ENCODE data around the gene NXNL2.

GRCh38 chr9:88534456-88535225 is at the start of gene NXNL2:
- TF ChIP-seq CTCF (IDR thresholded peaks at IDR 0.05) (no peak), CREM (CRISPR knock-in tag; IDR thresholded peaks at IDR 0.05) (no peak), NR2C2 (CRISPR knock-in tag; IDR thresholded peaks at IDR 0.05) (no peak), IRF1 (CRISPR knock-in tag; IDR thresholded peaks at IDR 0.05) (no peak), JUN (CRISPR knock-in tag; IDR thresholded peaks at IDR 0.05) (no peak), ZNF121 (CRISPR knock-in tag; IDR thresholded peaks at IDR 0.05) (no peak), ATF3 (CRISPR knock-in tag; conservative IDR thresholded peaks at IDR 0.05) (no peak), ATF1 (CRISPR knock-in tag; IDR thresholded peaks at IDR 0.05) (no peak), FOXJ3 (CRISPR knock-in tag; IDR thresholded peaks at IDR 0.05; ENCODE audit: borderline replicate concordance) (no peak), FOXP1 (CRISPR knock-in tag; IDR thresholded peaks at IDR 0.05; ENCODE audit: borderline replicate concordance) (no peak), HMGA2 (CRISPR knock-in tag; IDR thresholded peaks at IDR 0.05) (no peak), E2F4 (CRISPR knock-in tag; IDR thresholded peaks at IDR 0.05; ENCODE audit: borderline replicate concordance, low read depth) (no peak), SP1 (CRISPR knock-in tag; conservative IDR thresholded peaks at IDR 0.05) (no peak)

Data from WTC11 (cell line).